Measurements from ENCODE around the gene CASTOR1. TPM values are rescaled to one million over a fixed set of nuclear protein-coding genes. Genes with fewer than 3 reads are reported as not detected.
"Not testable (repeated sequence)": the region's sequence is repeated elsewhere in the genome, so short reads cannot be mapped to it uniquely, and the experiment has no call there.

The CASTOR1 gene
- 1 to 10 TPM; 6.2 to 7.4 TPM for total RNA-seq

GRCh38 chr22:30289141-30289979 lies at the start of gene CASTOR1:
CASTOR1 (minus strand) TSS chr22:30289505; CDS start chr22:30289497, 8 bp downstream.
- ATAC-seq (replicated peaks in 1 of 2) = peak; percentile 82 to 83
- Mint-ChIP-seq H3K36me3 (ENCODE audit: insufficient read depth in 2 of 2) (peaks cover 0 to 8% of the 10 kb centered on the region in 2 donors), H3K4me1 (ENCODE audit: low read depth) (peaks cover 30% of the 10 kb centered on the region), H3K9me3 (no peaks in the 10 kb centered on the region), H3K27ac (peak within 1 kb of the TSS; percentile 60), H3K4me3 (peak within 1 kb of the TSS; percentile 90), H3K27me3 (ENCODE audit: low read depth) (no peaks in the 10 kb centered on the region)
- DNase-seq = peak; percentile 91 to 93

DNA sequence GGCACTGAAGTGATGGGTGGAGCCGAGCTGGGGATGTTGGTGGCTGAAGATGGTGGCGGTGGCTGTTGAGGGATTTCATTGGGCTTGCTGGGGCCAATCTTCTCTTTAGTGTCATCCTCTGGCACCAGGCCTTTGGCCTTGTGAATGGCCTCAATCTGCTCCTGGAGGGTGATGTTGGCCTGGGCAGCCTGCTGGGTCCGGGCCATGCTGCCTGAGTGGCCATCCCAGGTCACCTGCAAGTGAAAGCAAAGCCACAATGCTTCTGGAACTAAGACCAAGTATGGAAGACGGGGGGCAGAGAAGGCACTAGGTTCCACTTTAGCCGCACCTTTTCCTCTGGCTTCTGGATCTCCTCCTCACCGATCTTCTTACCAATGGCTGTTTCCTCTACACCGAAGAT lies 49.5 kb upstream of the CASTOR1 start:
- Mint-ChIP-seq H3K36me3 (ENCODE audit: insufficient read depth in 2 of 2) (peaks cover 24 to 43% of the 10 kb centered on the region in 2 donors), H3K27ac (no peak overlapping the region), H3K27me3 (ENCODE audit: low read depth) (no peaks in the 10 kb centered on the region), H3K4me3 (no peak overlapping the region), H3K9me3 (no peaks in the 10 kb centered on the region), H3K4me1 (ENCODE audit: low read depth) (peaks cover 24% of the 10 kb centered on the region)
- ATAC-seq (replicated peaks in 1 of 2) (no peak), DNase-seq (no peak)

- not testable (repeated sequence) for H3K27ac Mint-ChIP-seq; DNase-seq; H3K4me3 Mint-ChIP-seq; ATAC-seq (replicated peaks in 1 of 2); H3K9me3 Mint-ChIP-seq; H3K27me3 Mint-ChIP-seq (ENCODE audit: low read depth)
- H3K36me3 Mint-ChIP-seq (ENCODE audit: insufficient read depth in 2 of 2) = peaks cover 23 to 38% of the 10 kb centered on the region in 2 donors
- H3K4me1 Mint-ChIP-seq (ENCODE audit: low read depth) = peaks cover 29% of the 10 kb centered on the region
Observed at GRCh38 chr22:30338341-30338740, 49.0 kb upstream of the CASTOR1 start.

DNA sequence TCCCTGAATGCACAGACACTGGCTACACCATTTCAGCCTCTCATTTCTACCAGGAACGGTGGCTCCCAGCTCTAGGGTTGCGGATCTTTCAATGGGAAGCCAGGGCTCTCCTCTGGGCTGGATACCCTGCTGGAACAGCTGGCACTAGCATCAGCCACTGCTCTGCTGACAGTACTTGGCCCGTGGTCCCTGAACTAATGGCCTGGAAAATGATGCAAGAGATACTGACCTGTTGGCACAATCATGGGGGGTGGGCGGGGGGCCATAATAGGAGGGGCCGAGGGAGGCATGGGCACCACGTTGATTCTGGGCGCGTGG lies 48.1 kb upstream of the CASTOR1 start:
- Mint-ChIP-seq H3K27me3 (ENCODE audit: low read depth) (no peaks in the 10 kb centered on the region), H3K36me3 (ENCODE audit: insufficient read depth in 2 of 2) (peaks cover 20 to 35% of the 10 kb centered on the region in 2 donors), H3K4me3 (no peak overlapping the region), H3K27ac (no peak overlapping the region), H3K4me1 (ENCODE audit: low read depth) (peaks cover 36% of the 10 kb centered on the region), H3K9me3 (no peaks in the 10 kb centered on the region)
- DNase-seq (no peak), ATAC-seq (replicated peaks in 1 of 2) (no peak)

GRCh38 chr22:30336752-30337460 lies 47.6 kb upstream of the CASTOR1 start:
- DNase-seq = no peak
- peaks cover 36% of the 10 kb centered on the region for H3K4me1 Mint-ChIP-seq (ENCODE audit: low read depth)
- no peak overlapping the region for H3K4me3 Mint-ChIP-seq
- H3K27ac Mint-ChIP-seq = no peak overlapping the region
- no peaks in the 10 kb centered on the region for H3K9me3 Mint-ChIP-seq
- H3K36me3 Mint-ChIP-seq (ENCODE audit: insufficient read depth in 2 of 2) = peaks cover 16 to 35% of the 10 kb centered on the region in 2 donors
- no peak for ATAC-seq (replicated peaks in 1 of 2)
- no peaks in the 10 kb centered on the region for H3K27me3 Mint-ChIP-seq (ENCODE audit: low read depth)

- Mint-ChIP-seq H3K9me3 (no peaks in the 10 kb centered on the region), H3K36me3 (ENCODE audit: insufficient read depth in 2 of 2) (peaks cover 18 to 36% of the 10 kb centered on the region in 2 donors), H3K4me1 (ENCODE audit: low read depth) (peaks cover 36% of the 10 kb centered on the region), H3K27me3 (ENCODE audit: low read depth) (no peaks in the 10 kb centered on the region), H3K4me3 (peak overlapping the region in 1 of 2 donors; percentile 32), H3K27ac (no peak overlapping the region)
- DNase-seq (no peak), ATAC-seq (replicated peaks in 1 of 2) (peak; percentile 40 to 51)
Observed at GRCh38 chr22:30335236-30335635, 45.9 kb upstream of the CASTOR1 start.

GRCh38 chr22:30334646-30335045 lies 45.3 kb upstream of the CASTOR1 start:
- ATAC-seq (replicated peaks in 1 of 2) (peak in 1 of 2 donors; percentile 38), DNase-seq (no peak)
- peak overlapping the region in 1 of 2 donors; percentile 32 for H3K4me3 Mint-ChIP-seq
- peak overlapping the region; percentile 72 for H3K27ac Mint-ChIP-seq
- H3K4me1 Mint-ChIP-seq (ENCODE audit: low read depth) = peaks cover 36% of the 10 kb centered on the region
- no peaks in the 10 kb centered on the region for H3K9me3 Mint-ChIP-seq
- no peaks in the 10 kb centered on the region for H3K27me3 Mint-ChIP-seq (ENCODE audit: low read depth)
- H3K36me3 Mint-ChIP-seq (ENCODE audit: insufficient read depth in 2 of 2) = peaks cover 16 to 32% of the 10 kb centered on the region in 2 donors

- H3K4me3 Mint-ChIP-seq = peak overlapping the region in 1 of 2 donors; percentile 27
Observed at GRCh38 chr22:30333707-30334087, 44.4 kb upstream of the CASTOR1 start.

GRCh38 chr22:30332994-30333706 lies 43.8 kb upstream of the CASTOR1 start:
- peak overlapping the region; percentile 94 for H3K27ac Mint-ChIP-seq
- DNase-seq = no peak
- peaks cover 40% of the 10 kb centered on the region for H3K4me1 Mint-ChIP-seq (ENCODE audit: low read depth)
- H3K36me3 Mint-ChIP-seq (ENCODE audit: insufficient read depth in 2 of 2) = peaks cover 13 to 25% of the 10 kb centered on the region in 2 donors
- H3K9me3 Mint-ChIP-seq = no peaks in the 10 kb centered on the region
- peak overlapping the region in 1 of 2 donors; percentile 18 for H3K4me3 Mint-ChIP-seq
- no peaks in the 10 kb centered on the region for H3K27me3 Mint-ChIP-seq (ENCODE audit: low read depth)
- ATAC-seq (replicated peaks in 1 of 2) = peak; percentile 58 to 60

More at GRCh38 chr22:30333707-30334087, 44.4 kb upstream of the CASTOR1 start:
- Mint-ChIP-seq H3K27me3 (ENCODE audit: low read depth) (no peaks in the 10 kb centered on the region), H3K36me3 (ENCODE audit: insufficient read depth in 2 of 2) (peaks cover 16 to 26% of the 10 kb centered on the region in 2 donors), H3K27ac (peak overlapping the region; percentile 94), H3K4me1 (ENCODE audit: low read depth) (peaks cover 36% of the 10 kb centered on the region), H3K9me3 (no peaks in the 10 kb centered on the region)
- no peak for DNase-seq
- peak; percentile 43 to 60 for ATAC-seq (replicated peaks in 1 of 2)

DNA sequence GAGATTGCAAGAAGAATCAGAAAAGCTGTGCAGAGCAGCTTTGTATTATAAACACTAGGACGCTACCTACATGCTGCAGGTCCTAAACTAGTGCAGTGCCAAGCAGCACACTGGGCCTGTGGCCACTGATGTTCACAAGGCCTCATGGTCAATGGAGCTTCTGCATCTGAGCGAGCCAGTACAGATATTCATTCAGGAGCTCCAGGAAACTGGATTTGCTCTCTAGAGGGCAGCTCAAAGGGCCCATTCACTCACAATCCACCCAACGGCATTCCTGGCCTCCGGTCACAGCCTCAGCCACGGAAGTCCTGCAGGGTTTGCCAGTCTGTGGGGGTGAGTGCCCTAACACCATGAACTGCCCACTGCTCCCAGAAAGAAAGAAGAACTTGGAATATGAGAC lies 43.2 kb upstream of the CASTOR1 start:
- Mint-ChIP-seq H3K36me3 (ENCODE audit: insufficient read depth in 2 of 2) (peaks cover 13 to 24% of the 10 kb centered on the region in 2 donors), H3K27ac (no peak overlapping the region), H3K4me3 (peak overlapping the region in 1 of 2 donors; percentile 18), H3K9me3 (no peaks in the 10 kb centered on the region), H3K4me1 (ENCODE audit: low read depth) (peaks cover 46% of the 10 kb centered on the region), H3K27me3 (ENCODE audit: low read depth) (no peaks in the 10 kb centered on the region)
- DNase-seq = no peak
- ATAC-seq (replicated peaks in 1 of 2) = no peak

- DNase-seq (no peak), ATAC-seq (replicated peaks in 1 of 2) (no peak)
- peaks cover 52% of the 10 kb centered on the region for H3K4me1 Mint-ChIP-seq (ENCODE audit: low read depth)
- no peaks in the 10 kb centered on the region for H3K27me3 Mint-ChIP-seq (ENCODE audit: low read depth)
- H3K9me3 Mint-ChIP-seq = no peaks in the 10 kb centered on the region
- peaks cover 6 to 10% of the 10 kb centered on the region in 2 donors for H3K36me3 Mint-ChIP-seq (ENCODE audit: insufficient read depth in 2 of 2)
- H3K4me3 Mint-ChIP-seq = no peak overlapping the region
- peak overlapping the region; percentile 36 for H3K27ac Mint-ChIP-seq
Observed at GRCh38 chr22:30328466-30329049, 39.3 kb upstream of the CASTOR1 start.

DNA sequence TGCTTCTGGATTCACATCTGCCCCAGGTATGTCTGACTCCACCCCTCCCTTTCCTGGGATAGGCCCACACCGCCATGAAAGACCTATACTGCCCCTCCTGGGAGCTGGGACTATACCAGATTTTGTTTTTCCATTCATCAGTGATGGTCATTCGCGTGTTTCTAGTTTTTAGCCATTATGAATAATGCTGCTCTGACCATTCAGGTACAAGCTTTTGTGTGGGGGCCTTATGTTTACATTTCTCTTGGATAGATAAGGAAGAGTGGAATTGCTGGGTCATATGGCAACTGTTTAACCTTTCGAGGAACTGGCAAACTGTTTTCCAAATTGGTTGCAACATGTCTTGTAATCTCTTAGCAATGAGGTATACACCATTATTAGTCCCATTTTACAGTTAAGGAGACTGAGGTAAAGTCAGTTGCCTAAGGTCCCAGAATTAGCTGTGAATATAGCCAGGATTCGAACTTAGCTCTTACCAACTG lies 38.6 kb upstream of the CASTOR1 start:
- Mint-ChIP-seq H3K4me3 (peak overlapping the region; percentile 89 to 97), H3K4me1 (ENCODE audit: low read depth) (peaks cover 52% of the 10 kb centered on the region), H3K27me3 (ENCODE audit: low read depth) (no peaks in the 10 kb centered on the region), H3K36me3 (ENCODE audit: insufficient read depth in 2 of 2) (peaks cover 6 to 10% of the 10 kb centered on the region in 2 donors), H3K27ac (peak overlapping the region; percentile 92), H3K9me3 (no peaks in the 10 kb centered on the region)
- no peak for ATAC-seq (replicated peaks in 1 of 2)
- DNase-seq = no peak

All from activated T-cell treated with anti-CD3 and anti-CD28 coated beads, Interleukin-2, amount 50 U/mL, for 72 hours (primary cell).